ENCODE measurements around the gene STAT5B.

Gene STAT5B

DNA sequence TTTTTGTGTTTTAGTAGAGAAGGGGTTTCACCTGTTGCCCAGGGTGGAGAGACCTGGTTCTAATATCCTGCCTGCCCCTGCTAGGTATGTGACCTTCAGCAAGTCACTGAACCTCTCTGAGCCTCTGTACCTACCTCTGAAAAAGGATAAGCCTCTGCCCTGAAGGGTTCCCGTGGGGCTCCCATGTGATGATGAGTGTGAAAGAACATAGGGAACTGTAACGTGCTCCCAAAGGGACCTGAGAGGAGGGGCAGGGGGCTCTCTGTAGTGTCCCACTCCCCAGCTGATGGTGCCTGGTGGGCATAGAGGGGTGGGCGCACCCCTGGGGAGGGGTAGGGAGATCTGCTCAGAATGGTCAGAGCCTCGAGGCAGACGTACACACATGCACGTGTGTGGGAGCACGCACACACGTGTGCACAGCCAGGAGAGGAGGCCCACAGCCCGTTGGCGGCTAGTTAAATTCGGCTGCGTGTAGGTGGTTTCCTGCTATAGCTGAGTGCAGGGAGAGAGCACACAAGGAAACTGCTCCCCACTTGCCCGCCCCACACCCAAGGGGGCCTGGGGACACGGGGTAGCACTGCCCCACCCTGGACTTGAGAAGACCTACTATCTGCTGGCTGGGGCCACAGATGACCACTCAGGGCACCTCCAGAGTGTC, 101.9 kb downstream of the STAT5B start:
- DNase-seq, result no peak

DNA sequence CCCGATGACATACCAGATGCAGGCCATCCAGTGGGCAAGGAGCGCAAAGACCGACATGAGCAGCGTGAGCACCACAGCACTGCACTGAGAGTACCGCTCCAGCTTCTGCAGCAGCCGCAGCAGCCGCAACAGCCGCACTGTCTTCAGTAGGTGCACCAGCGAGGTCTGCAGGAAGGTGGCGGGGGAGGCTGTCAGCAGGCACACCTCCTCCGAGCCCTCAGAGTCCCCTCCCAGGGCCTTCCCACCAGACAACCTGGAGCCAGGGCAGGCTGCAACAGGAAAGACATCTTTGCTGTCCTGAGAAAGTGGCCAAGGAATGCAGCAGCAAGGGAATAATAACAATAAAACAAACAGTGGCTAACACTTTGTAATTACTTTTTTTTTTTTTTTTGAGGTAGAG, 104.4 kb downstream of the STAT5B start:
- DNase-seq, result no peak

DNA sequence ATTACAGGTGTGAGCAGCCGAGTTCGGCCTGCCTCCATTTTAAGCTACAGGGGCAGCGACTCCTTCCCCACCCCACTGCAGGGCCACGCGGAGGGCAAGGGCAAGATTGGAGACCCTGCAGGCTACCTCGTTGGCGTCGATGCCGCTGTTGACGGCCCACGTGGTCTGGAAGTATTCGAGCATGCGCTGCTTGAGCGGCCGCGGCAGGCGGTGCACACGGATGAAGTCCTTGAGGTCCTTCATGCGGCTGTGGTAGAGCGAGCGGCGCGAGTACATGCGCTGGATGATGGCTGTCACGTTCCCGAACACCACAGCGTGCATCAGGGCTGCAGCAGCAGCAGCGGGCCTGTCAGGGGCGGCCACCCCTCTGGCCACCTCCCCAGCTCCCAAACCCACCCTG, 106.8 kb downstream of the STAT5B start:
- no peak for DNase-seq

DNA sequence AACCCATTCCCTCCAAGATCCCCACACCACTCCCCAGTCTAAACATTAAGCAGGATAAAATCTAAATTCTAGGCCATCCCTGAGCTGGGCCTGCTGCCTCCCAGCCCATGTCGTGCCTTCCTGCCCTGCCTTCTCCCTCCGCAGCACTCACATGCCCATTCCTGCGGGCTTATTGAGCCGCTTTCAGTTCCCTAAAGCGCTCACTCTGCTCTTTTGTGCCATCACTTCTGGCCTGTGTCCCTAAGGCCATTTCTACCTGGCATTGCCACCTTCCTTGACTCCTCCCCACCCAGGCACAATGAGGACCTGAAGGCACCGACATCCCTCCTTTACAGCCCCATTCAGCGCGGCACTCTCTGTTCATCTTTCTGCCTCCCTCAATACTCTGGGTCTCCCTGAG, 108.4 kb downstream of the STAT5B start:
- no peak for DNase-seq

DNA sequence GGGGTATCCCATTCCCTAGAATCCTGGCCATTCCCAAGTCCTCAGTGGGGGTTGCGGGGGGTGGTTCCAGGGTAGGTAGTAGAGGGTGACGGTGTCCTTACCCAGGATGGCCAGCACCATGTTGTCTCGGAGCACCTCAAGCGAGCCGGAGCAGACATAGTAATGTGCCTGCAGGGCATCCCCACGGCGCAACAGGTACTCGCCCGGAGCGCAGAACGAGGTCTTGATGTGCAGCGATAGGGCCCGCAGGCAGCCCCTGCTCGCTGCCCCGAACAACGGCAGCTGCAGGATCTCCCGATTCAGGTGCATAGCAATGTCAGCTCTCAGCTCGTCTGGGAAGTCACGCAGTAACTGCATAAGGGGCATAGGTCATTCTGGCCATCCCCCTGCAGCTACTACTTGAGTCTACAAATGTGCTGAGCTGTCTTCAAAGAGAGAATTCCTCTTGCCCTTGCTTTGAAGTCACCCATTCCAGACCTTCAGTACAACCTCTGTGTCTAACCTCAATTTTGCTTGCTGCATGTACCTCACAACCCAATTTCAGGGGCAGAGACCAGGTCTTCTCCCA, 109.9 kb downstream of the STAT5B start:
- DNase-seq, result no peak

DNA sequence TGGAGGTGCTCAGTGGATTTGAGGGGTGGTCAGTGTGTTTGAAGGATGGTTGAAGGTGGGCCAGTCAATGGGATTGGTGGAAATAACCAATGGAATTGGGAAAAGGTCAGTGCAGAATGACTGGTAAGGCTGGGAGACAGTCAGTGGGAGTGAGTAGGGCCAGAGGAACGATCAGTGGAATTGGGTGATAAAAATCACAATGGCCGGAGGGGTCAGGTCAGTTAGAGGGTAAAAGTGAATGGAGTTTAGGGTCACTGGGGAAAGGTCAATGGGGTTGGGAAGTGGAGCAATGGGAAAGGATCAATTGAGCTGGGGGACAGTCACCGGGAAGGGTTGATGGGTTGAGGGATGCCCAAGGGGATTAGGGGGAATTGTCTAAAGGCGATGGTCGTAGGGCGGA, 110.4 kb downstream of the STAT5B start:
- no peak for DNase-seq

DNA sequence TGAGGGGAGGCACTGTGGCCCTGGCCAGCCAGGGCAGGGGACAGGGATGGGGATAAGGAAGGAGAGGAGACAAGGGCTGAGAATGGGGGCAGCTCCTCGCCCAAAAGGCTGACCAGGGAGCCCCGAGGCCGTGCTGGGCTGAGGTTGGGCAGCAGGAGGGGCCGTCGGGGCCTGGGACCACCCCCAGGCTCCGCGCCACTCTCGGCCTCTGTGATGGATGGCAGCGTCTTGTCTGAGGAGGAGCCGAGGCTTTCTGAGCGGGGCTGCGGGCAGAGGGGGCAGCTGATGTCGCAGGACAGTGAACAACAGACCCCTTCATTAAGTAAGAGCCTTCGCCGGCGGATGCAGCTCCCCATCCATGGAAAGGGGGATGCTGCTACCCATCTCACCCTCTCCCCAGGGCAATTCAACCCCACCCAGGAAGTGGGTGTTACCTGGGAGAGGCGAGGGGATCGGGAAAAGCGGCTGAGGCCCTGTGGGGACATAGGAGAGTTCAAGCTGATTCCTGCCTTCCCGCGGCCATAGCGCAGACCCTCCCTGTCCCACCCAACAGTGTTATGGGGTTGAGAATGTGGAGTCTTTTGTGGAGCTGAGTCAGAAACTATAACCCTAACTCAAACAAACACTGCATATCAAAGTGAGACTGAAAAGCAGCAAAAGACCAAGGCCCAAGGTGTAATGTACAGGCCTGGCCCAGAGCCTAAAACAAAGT, 112.3 kb downstream of the STAT5B start:
- no peak for DNase-seq

DNA sequence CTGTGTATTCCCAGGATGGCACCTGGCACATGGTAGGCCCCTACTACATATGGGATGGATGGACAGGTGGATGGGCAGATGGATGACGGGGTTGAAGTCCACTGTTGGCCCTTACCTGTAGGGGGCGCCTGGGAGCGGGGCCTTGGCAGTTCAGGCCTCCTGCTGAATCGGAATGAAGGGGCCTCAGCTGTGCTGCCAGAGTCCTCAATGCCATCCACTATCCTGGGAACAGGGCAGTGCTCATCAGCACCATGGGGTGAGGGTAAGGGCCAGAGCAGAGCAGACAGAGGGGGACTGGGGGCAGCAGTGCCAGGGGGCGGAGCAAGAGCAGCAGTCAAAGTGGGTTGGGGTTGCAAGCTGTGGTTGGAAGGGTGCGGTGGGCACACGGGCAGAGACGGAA, 113.1 kb downstream of the STAT5B start:
- peak; percentile 62 to 68 for DNase-seq

DNA sequence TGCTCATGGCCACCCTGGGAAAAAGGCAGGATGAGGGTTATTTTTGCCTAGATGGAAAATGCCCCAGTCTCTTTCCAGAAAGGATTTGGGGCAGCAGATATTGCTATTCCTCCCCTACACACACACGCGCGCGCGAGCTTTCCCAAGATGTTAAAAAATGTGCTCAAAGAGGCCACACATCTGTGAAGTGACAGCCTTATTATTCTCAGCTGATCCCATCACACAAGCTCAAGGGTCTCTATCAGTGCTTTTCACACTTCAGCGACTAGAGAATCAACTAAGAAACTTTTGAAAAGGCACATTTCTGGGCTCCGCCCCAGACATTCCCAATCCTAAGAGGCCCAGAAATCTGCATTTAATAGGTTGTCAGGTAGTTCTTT, 115.7 kb downstream of the STAT5B start:
- no peak for DNase-seq

DNA sequence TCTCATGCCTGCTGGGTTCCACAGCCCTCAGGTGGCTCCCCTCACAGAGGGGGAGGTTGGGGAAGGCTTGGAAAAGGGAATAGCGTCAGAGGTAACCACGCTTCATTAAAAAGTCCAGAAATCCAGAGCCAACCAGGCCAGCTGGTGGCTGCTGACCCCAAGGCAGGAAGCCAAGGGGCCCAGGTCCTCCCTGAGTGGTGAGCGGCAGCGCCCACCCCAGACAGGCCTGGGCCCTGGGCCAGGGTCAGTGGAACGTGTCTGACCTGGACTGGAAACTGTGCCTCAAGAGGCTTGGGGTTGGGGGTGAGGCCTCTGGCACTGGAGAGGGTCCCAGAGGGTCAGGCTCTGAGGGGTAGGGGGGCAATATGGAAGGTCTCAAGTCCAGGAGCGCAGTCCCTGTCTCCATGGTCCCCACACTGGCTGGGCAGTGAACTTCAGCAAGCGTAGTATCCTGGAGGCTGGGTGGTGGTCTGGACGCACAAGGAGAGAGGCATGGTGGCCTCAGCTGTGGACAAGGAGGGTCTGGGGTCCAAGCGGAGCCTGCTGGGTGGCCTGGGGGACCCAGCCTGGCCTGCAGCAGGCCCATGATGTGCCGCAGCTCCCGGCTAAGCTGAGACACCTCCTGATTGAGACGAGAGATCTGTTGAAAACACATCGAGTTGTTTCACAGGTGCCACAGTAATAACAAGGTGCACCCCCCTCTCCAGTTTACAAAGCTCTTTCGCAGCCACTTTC, 116.2 kb downstream of the STAT5B start:
- DNase-seq, result no peak

DNA sequence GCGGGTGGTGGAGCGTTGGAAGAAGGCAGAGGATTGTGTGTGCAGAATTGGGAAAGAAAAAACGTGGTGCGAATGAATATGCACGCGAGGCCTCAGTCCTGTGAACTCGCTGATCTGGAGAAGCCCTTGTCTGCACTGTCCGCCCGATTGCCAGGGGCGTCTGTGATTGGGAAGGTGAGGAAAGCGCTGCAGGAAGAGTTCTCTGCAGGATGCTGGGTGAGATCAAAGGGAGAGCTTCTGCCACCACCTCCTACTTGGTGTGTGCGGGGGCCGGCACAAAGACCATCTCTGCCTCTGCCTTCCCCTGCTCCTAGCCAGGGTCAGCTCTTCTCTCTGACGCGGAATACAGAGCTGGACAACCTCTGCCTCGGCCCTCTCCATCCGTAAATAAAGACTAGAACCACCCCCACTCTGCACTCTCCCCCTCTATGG, 120.6 kb downstream of the STAT5B start:
- no peak for DNase-seq

DNA sequence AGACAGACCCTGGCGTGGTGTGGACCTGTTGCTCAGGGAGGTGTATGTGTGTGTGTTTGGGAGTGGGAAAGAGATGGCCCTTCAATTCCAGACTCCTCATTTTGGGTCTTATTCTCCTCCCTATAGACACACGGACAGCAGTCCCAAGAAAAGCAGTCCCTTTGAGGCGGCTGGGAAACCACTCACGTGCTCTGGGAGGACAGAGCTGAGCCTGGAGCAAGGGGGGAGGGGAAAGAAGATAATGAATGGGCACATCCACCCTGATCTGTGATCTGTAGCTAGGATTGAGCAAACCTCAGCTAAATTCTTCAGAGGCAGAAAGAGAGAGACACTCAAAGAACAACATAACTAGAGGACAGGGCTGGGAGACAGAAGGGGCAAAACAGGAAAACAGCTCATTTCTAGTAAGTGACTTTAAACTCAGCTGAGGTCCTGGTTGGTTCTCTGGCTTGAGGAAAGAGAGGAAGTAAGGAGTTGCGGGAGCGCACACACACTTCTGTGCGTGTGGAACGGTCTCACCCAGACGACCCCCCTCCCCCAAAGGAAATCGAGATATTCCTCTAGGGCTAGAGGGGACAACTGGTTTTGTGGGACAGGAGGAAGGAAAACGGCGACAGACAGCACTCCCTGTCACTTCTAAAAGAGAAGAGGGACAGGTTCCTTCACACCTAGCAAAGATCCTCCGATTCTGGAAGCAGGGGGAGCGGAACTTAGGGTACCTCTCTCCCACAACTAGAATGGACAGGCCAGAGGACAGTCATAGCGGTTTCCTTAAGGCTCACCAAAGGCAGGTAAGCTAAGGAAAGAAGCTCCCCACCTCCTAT, 122.1 kb downstream of the STAT5B start:
- DNase-seq, result no peak

Data from stimulated activated CD4-positive, alpha-beta T cell treated with anti-CD3 and anti-CD28 coated beads, Interleukin-2, amount 100 ng/mL, for 24 hours (primary cell).